Endothelial cell of umbilical vein (primary cell): ENCODE results near the gene PLK1. TPM values are rescaled to one million over a fixed set of nuclear protein-coding genes. Genes with fewer than 3 reads are reported as not detected.

Experiments
- BruUV-seq: library from RNA; stranded (reverse); fragments of 400-500 nt; replicated peaks from 2 replicates; lab custom pipeline; 2021; lab: Mats Ljungman, UMichigan
- CTCF ChIA-PET: fragments of 300-600, 350-600 bp; sonication (Branson Sonifier 250); formaldehyde crosslinking; loops from one replicate; lab custom pipeline; 2021; ENCODE audit warnings: antibody characterized with exemption, inconsistent platforms; lab: Charles Lee
- POLR2A ChIA-PET: fragments of 300-600, 350-600 bp; sonication (Branson Sonifier 250); formaldehyde crosslinking; loops from one replicate; lab custom pipeline; 2021; ENCODE audit warnings: antibody characterized with exemption, inconsistent platforms; lab: Charles Lee
- DNase-seq: peaks from one replicate; pipeline ENCODE4 v3.0.0-alpha.2; 2011; ENCODE audit warnings: low read depth, low spot score
- FAIRE-seq: peaks from 2 replicates; lab custom pipeline; 2011; peaks lifted over from hg19 to GRCh38; lab: Jason Lieb, UNC
- H2AFZ ChIP-seq: 2 replicates; pipeline ENCODE4 v1.6.0; 2012; ENCODE audit warnings: low read depth, low read length, control low read depth, inconsistent platforms
- H3K27ac ChIP-seq: 2 replicates; pipeline ENCODE4 v1.5.1; 2011; ENCODE audit warnings: low read depth, mild to moderate bottlenecking, control low read depth, low read length, moderate library complexity; ENCODE audit not compliant: insufficient read depth
- H3K27me3 ChIP-seq, 2 experiments: 2 replicates each; pipeline versions ENCODE4 v1.6.0 to v1.6.1; 2011; ENCODE audit warnings: low read length in 2 of 2, mixed read lengths in 1 of 2; ENCODE audit not compliant: control insufficient read depth in 2 of 2, insufficient read depth in 2 of 2
- H3K36me3 ChIP-seq, 2 experiments: 2 replicates in 1 of 2; 3 replicates in 1 of 2; pipeline ENCODE4 v1.5.1; 2011; ENCODE audit warnings: low read length in 2 of 2, mild to moderate bottlenecking in 1 of 2, moderate library complexity in 1 of 2; ENCODE audit not compliant: control insufficient read depth in 2 of 2, insufficient read depth in 2 of 2; ENCODE audit errors: extremely low read depth in 1 of 2
- H3K4me1 ChIP-seq: 3 replicates; pipeline ENCODE4 v1.5.1; 2011; ENCODE audit warnings: mild to moderate bottlenecking, low read length; ENCODE audit not compliant: control insufficient read depth, insufficient read depth; ENCODE audit errors: extremely low read depth
- H3K4me2 ChIP-seq: 2 replicates; pipeline ENCODE4 v1.6.1; 2011; ENCODE audit warnings: low read length, control low read depth, mixed read lengths; ENCODE audit not compliant: insufficient read depth
- H3K4me3 ChIP-seq, 3 experiments: fragments of 200-600 bp in 1 of 3; sonication (generic), shearing (Covaris generic) in 1 of 3; replicated peaks in 1 of 3; 2 replicates each; pipeline ENCODE4 v1.5.1; 2011 to 2016; ENCODE audit warnings: control low read depth in 3 of 3, low read length in 3 of 3, mild to moderate bottlenecking in 2 of 3, inconsistent platforms in 1 of 3, low read depth in 1 of 3, moderate library complexity in 1 of 3; ENCODE audit not compliant: insufficient read depth in 1 of 3
- H3K79me2 ChIP-seq: 2 replicates; pipeline ENCODE4 v1.6.0; 2012; ENCODE audit warnings: low read length, inconsistent platforms; ENCODE audit not compliant: control insufficient read depth, insufficient read depth
- H3K9ac ChIP-seq: replicated peaks from 2 replicates; pipeline ENCODE3; 2011; ENCODE audit warnings: low read length, control low read depth; ENCODE audit not compliant: insufficient read depth; ENCODE audit errors: extremely low read depth
- H3K9me1 ChIP-seq: replicated peaks from 3 replicates; pipeline ENCODE4 v1.6.0; 2011; ENCODE audit warnings: mild to moderate bottlenecking, low read length; ENCODE audit not compliant: control insufficient read depth, insufficient read depth; ENCODE audit errors: extremely low read depth
- H3K9me3 ChIP-seq: replicated peaks from 2 replicates; pipeline ENCODE4 v1.5.1; 2012; ENCODE audit warnings: low read length, inconsistent platforms; ENCODE audit not compliant: control insufficient read depth, insufficient read depth
- H4K20me1 ChIP-seq: replicated peaks from 2 replicates; pipeline ENCODE3; 2011; ENCODE audit warnings: mild to moderate bottlenecking, low read length; ENCODE audit not compliant: control insufficient read depth, insufficient read depth; ENCODE audit errors: extremely low read depth
- EZH2 ChIP-seq: IDR thresholded peaks from 2 replicates; pipeline ENCODE4 v1.6.1; 2012; ENCODE audit warnings: borderline replicate concordance, low read depth, mild to moderate bottlenecking, moderate library complexity, low read length, inconsistent platforms; ENCODE audit not compliant: severe bottlenecking
- FOS ChIP-seq: IDR thresholded peaks from 2 replicates; pipeline ENCODE4 v1.6.1; 2011; ENCODE audit warnings: mild to moderate bottlenecking, low read length, moderate library complexity, borderline replicate concordance; ENCODE audit not compliant: insufficient read depth
- GATA2 ChIP-seq: IDR thresholded peaks from 2 replicates; pipeline ENCODE4 v1.7.0; 2011; ENCODE audit warnings: low read depth, mild to moderate bottlenecking, moderate library complexity, mixed read lengths, low read length; ENCODE audit not compliant: insufficient read length, insufficient read depth
- JUN ChIP-seq: IDR thresholded peaks from 2 replicates; pipeline ENCODE4 v1.6.1; 2011; ENCODE audit warnings: borderline replicate concordance, low read depth; ENCODE audit not compliant: insufficient read length, insufficient read depth
- MYC ChIP-seq: IDR thresholded peaks from one replicate; pipeline ENCODE4 v1.6.1; 2011; ENCODE audit warnings: mild to moderate bottlenecking, low read depth, low read length
- POLR2A ChIP-seq: IDR thresholded peaks from 2 replicates; pipeline ENCODE4 v1.6.1; 2012; ENCODE audit warnings: low read depth, mild to moderate bottlenecking, control low read depth, low read length
- POLR2AphosphoS5 ChIP-seq: IDR thresholded peaks from 2 replicates; pipeline ENCODE4 v1.6.1; 2012; ENCODE audit warnings: low read depth, mild to moderate bottlenecking, control low read depth, low read length, moderate library complexity; ENCODE audit not compliant: insufficient read depth
- dilution Hi-C: fragments of 300-500 bp; cut with MboI; formaldehyde crosslinking; loops from one replicate; pipeline ENCODE4 v1.15.0; 2019; ENCODE audit warnings: low sequenced_read_pairs; ENCODE audit not compliant: extremely low pct_ligation_motif_present
- intact Hi-C: fragments of 100-400 bp; cut with micrococcal nuclease; formaldehyde crosslinking; loops from one replicate; pipeline ENCODE4 v1.10.0; 2022
- polyA plus RNA-seq, 4 experiments: library from polyadenylated mRNA; depleted of rRNA in 3 of 4; stranded (reverse) in 3 of 4; unstranded in 1 of 4; fragments of >200 nt; gene quantifications; 2 replicates each; pipeline versions ENCODE4 v1.2.1 to v1.2.3, GENCODE V29; 2011 to 2012; ENCODE audit warnings: missing spikeins in 1 of 4
- total RNA-seq: library from RNA; stranded (reverse); gene quantifications from 2 replicates; pipeline ENCODE4 v1.2.3, GENCODE V29; 2021
- TF ChIP-seq, protein P1 (sequence below): IDR thresholded peaks from 2 replicates; pipeline ENCODE4 v1.6.1; 2011; ENCODE audit not compliant: insufficient read depth, insufficient read length
- TF ChIP-seq, protein P2 (sequence below), 2 donors: IDR thresholded peaks; 1 replicate in 1 of 2; 2 replicates in 1 of 2; pipeline ENCODE4 v1.5.1; 2011; ENCODE audit warnings: low read length in 2 of 2, mild to moderate bottlenecking in 2 of 2, moderate library complexity in 2 of 2, control low read depth in 1 of 2, inconsistent platforms in 1 of 2, low read depth in 1 of 2; ENCODE audit not compliant: insufficient read depth in 1 of 2; ENCODE audit errors: extremely low read depth in 1 of 2

PLK1 gene
- total and polyA plus RNA-seq, 2 donors (not counting 3 experiments of a cell fraction or from before 2014, with no cell fraction given), result 94.9 to 109 TPM

DNA sequence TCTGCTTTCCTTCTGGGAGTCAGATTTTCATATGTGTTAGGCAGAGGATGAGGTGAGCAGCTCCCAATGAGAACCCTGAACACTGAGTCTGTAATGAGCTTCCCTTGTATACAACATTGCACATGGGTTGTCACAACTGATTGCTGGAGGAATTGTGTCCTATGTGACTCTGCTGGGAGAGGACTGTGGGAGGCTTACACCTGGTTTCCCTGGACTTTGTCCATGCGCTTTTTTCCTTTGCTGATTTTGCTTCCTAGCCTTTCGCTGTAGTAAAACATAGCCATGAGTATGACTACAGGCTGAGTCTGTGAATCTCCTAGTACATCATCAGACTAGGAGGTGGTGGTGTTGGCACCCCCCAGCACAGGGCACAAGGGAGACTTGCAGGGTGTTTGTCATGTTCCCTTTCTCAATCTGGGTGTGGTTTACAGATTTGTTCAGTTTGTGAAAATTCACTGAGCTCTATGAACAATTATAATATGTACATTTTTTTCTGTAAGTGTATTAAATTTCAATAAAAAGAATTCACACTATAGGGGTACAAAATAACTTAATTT, 1.7 kb upstream of the PLK1 start:
- no peak overlapping the region for H3K4me2 ChIP-seq

More for the DNA sequence above, 1.7 kb upstream of the PLK1 start:
- ChIA-PET CTCF (interaction anchor here (1.0 to 4.5 kb wide), 9 partner anchors 8 to 840 kb away, joined by 3 to 21 read pairs (median 4); no protein-coding TSS in a partner anchor), POLR2A (no interaction called here)
- H4K20me1 ChIP-seq, result no peaks in the 10 kb centered on the region
- intact Hi-C loops, result no loop called here
- FAIRE-seq (no peak), DNase-seq (no peak)
- peaks cover 14 to 18% of the 10 kb centered on the region in 2 experiments for H3K36me3 ChIP-seq
- BruUV-seq, result no TSS peak
- no peak overlapping the region for H3K4me3 ChIP-seq
- H3K9ac ChIP-seq, result no peak overlapping the region
- peaks cover 33% of the 10 kb centered on the region for H3K79me2 ChIP-seq
- TF ChIP-seq, protein P1, sequence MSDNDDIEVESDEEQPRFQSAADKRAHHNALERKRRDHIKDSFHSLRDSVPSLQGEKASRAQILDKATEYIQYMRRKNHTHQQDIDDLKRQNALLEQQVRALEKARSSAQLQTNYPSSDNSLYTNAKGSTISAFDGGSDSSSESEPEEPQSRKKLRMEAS, result no peak
- no peak for TF ChIP-seq JUN
- no peak for TF ChIP-seq POLR2A
- no peak for TF ChIP-seq MYC
- no peak for TF ChIP-seq EZH2
- TF ChIP-seq, protein P2, sequence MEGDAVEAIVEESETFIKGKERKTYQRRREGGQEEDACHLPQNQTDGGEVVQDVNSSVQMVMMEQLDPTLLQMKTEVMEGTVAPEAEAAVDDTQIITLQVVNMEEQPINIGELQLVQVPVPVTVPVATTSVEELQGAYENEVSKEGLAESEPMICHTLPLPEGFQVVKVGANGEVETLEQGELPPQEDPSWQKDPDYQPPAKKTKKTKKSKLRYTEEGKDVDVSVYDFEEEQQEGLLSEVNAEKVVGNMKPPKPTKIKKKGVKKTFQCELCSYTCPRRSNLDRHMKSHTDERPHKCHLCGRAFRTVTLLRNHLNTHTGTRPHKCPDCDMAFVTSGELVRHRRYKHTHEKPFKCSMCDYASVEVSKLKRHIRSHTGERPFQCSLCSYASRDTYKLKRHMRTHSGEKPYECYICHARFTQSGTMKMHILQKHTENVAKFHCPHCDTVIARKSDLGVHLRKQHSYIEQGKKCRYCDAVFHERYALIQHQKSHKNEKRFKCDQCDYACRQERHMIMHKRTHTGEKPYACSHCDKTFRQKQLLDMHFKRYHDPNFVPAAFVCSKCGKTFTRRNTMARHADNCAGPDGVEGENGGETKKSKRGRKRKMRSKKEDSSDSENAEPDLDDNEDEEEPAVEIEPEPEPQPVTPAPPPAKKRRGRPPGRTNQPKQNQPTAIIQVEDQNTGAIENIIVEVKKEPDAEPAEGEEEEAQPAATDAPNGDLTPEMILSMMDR (IDR thresholded peaks at IDR 0.05; ENCODE audit: extremely low read depth in 1 of 2, insufficient read depth in 1 of 2, low read depth in 1 of 2, low read length in 2 of 2), result no peak
- no peak for TF ChIP-seq FOS
- TF ChIP-seq GATA2, result no peak
- no peak for TF ChIP-seq POLR2AphosphoS5
- H3K27me3 ChIP-seq, result no peaks in the 10 kb centered on the region
- H3K4me1 ChIP-seq, result peaks cover 27% of the 10 kb centered on the region
- H2AFZ ChIP-seq, result no peak overlapping the region
- dilution Hi-C loops, result no loop called here
- no peak overlapping the region for H3K27ac ChIP-seq
- no peaks in the 10 kb centered on the region for H3K9me3 ChIP-seq
- no peaks in the 10 kb centered on the region for H3K9me1 ChIP-seq
